Adrenal gland (tissue), 5 donors: Measurements from ENCODE around the gene RBM11.

Experiments used
- POLR2A ChIP-seq, 2 donors: fragments of 450-650 bp; IDR thresholded peaks; one replicate each; pipeline ENCODE4 v1.6.1; 2017; ENCODE audit warnings: antibody characterized with exemption in 2 of 2, mild to moderate bottlenecking in 2 of 2, moderate library complexity in 1 of 2
- TF ChIP-seq, protein P1 (sequence below), 6 experiments: fragments of 450-650 bp in 4 of 6; fragments of 200-600 bp in 2 of 6; sonication (generic) in 1 of 6; IDR thresholded peaks; 1 replicate in 5 of 6; 2 replicates in 1 of 6; pipeline versions ENCODE4 v1.5.1 to v1.8.0; 2016 to 2021; ENCODE audit warnings: antibody characterized with exemption in 6 of 6, mild to moderate bottlenecking in 2 of 6, moderate library complexity in 1 of 6
- donor health status: DM: no; HTN: no; CAD: no.

DNA sequence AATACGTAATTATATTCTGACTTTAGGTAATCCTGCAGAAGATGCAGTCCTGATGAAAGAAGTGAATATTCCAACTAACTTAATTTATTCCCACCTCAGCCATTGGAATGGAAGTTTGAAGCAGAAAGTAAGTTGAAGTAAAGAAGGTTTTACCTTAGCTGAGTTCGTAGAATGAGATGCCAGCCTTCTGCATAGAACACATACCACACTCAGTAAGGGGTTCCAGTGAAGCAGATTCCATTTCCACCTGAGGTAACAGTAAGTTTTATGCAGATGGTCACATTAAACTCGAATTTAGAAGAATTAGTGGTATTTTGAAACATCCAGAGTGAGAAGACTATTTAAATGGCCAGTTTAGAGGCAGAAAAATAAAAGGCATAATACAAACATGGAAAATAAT lies 20.2 kb downstream of the RBM11 start:
- TF ChIP-seq POLR2A (IDR thresholded peaks at IDR 0.05): no peak
- TF ChIP-seq, protein P1, sequence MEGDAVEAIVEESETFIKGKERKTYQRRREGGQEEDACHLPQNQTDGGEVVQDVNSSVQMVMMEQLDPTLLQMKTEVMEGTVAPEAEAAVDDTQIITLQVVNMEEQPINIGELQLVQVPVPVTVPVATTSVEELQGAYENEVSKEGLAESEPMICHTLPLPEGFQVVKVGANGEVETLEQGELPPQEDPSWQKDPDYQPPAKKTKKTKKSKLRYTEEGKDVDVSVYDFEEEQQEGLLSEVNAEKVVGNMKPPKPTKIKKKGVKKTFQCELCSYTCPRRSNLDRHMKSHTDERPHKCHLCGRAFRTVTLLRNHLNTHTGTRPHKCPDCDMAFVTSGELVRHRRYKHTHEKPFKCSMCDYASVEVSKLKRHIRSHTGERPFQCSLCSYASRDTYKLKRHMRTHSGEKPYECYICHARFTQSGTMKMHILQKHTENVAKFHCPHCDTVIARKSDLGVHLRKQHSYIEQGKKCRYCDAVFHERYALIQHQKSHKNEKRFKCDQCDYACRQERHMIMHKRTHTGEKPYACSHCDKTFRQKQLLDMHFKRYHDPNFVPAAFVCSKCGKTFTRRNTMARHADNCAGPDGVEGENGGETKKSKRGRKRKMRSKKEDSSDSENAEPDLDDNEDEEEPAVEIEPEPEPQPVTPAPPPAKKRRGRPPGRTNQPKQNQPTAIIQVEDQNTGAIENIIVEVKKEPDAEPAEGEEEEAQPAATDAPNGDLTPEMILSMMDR (IDR thresholded peaks at IDR 0.05): no peak
